ENCODE results near the gene RAD51B. TPM values are rescaled to one million over a fixed set of nuclear protein-coding genes. Genes with fewer than 3 reads are reported as not detected.

The RAD51B gene
- total RNA-seq, 1 experiment from 2014 or later = 20.0 TPM

DNA sequence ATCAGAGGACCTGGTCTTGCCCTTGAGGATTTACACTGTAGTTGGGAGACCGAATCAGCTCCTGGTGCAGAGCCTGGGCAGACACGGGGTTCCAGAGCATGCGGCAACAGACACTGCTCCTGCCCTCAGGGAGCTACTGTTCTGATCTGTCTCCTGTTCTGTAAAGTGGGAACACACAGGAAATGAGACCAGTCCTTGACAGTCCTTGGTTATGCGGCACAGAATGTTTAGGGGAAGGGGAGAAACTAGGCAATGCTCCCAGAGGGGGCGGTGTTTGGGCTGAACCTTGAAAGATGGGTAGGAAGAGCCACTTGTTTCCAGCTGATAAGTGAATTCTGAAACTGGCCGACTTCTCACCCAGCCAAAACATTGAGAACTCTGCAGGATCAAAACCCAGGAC, 840.9 kb downstream of the RAD51B start:
- no peaks in the 10 kb centered on the region for H3K27me3 ChIP-seq (ENCODE audit: insufficient read depth, low read length)
- BruUV-seq (replicated peaks) = no TSS peak
- H2AFZ ChIP-seq (ENCODE audit: low read depth, low read length, poor library complexity, severe bottlenecking) = no peak overlapping the region
- intact Hi-C loops (cut with micrococcal nuclease) = no loop called here
- H3K4me1 ChIP-seq (ENCODE audit: control insufficient read depth in 1 of 2, insufficient read depth in 2 of 2, low read length in 2 of 2) = peaks cover 26 to 38% of the 10 kb centered on the region in 2 experiments; a peak in 2 of 4 replicates
- no peak overlapping the region for H3K4me2 ChIP-seq (ENCODE audit: low read length)
- TF ChIP-seq SRF (IDR thresholded peaks at IDR 0.05; ENCODE audit: low read depth) (no peak), JUND (IDR thresholded peaks at IDR 0.05) (no peak), POLR2AphosphoS5 (IDR thresholded peaks at IDR 0.05; ENCODE audit: low read depth, low read length) (no peak), SIN3A (IDR thresholded peaks at IDR 0.05; ENCODE audit: low read depth) (no peak), CBX3 (IDR thresholded peaks at IDR 0.05; ENCODE audit: low read depth) (no peak), EZH2 (IDR thresholded peaks at IDR 0.05) (no peak), RAD21 (IDR thresholded peaks at IDR 0.05; ENCODE audit: low read depth) (no peak), EGR1 (IDR thresholded peaks at IDR 0.05; ENCODE audit: low read depth) (no peak), EZH2phosphoT487 (IDR thresholded peaks at IDR 0.05; ENCODE audit: borderline replicate concordance) (no peak), ZFX (IDR thresholded peaks at IDR 0.05) (no peak), CEBPB (IDR thresholded peaks at IDR 0.05; ENCODE audit: low read depth) (no peak), ZNF274 (IDR thresholded peaks at IDR 0.05; ENCODE audit: low read depth, low read length) (no peak), ELF1 (IDR thresholded peaks at IDR 0.05; ENCODE audit: borderline replicate concordance, low read depth) (no peak), POLR2A (IDR thresholded peaks at IDR 0.05; ENCODE audit: borderline replicate concordance, extremely low read depth, insufficient read depth, insufficient read length) (no peak)
- TF ChIP-seq, protein P1, sequence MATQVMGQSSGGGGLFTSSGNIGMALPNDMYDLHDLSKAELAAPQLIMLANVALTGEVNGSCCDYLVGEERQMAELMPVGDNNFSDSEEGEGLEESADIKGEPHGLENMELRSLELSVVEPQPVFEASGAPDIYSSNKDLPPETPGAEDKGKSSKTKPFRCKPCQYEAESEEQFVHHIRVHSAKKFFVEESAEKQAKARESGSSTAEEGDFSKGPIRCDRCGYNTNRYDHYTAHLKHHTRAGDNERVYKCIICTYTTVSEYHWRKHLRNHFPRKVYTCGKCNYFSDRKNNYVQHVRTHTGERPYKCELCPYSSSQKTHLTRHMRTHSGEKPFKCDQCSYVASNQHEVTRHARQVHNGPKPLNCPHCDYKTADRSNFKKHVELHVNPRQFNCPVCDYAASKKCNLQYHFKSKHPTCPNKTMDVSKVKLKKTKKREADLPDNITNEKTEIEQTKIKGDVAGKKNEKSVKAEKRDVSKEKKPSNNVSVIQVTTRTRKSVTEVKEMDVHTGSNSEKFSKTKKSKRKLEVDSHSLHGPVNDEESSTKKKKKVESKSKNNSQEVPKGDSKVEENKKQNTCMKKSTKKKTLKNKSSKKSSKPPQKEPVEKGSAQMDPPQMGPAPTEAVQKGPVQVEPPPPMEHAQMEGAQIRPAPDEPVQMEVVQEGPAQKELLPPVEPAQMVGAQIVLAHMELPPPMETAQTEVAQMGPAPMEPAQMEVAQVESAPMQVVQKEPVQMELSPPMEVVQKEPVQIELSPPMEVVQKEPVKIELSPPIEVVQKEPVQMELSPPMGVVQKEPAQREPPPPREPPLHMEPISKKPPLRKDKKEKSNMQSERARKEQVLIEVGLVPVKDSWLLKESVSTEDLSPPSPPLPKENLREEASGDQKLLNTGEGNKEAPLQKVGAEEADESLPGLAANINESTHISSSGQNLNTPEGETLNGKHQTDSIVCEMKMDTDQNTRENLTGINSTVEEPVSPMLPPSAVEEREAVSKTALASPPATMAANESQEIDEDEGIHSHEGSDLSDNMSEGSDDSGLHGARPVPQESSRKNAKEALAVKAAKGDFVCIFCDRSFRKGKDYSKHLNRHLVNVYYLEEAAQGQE (IDR thresholded peaks at IDR 0.05; ENCODE audit: low read depth) = no peak
- TF ChIP-seq, protein P2, sequence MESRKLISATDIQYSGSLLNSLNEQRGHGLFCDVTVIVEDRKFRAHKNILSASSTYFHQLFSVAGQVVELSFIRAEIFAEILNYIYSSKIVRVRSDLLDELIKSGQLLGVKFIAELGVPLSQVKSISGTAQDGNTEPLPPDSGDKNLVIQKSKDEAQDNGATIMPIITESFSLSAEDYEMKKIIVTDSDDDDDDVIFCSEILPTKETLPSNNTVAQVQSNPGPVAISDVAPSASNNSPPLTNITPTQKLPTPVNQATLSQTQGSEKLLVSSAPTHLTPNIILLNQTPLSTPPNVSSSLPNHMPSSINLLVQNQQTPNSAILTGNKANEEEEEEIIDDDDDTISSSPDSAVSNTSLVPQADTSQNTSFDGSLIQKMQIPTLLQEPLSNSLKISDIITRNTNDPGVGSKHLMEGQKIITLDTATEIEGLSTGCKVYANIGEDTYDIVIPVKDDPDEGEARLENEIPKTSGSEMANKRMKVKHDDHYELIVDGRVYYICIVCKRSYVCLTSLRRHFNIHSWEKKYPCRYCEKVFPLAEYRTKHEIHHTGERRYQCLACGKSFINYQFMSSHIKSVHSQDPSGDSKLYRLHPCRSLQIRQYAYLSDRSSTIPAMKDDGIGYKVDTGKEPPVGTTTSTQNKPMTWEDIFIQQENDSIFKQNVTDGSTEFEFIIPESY (IDR thresholded peaks at IDR 0.05; ENCODE audit: extremely low read depth, insufficient replicate concordance, low read length) = no peak
- TF ChIP-seq, protein P3, sequence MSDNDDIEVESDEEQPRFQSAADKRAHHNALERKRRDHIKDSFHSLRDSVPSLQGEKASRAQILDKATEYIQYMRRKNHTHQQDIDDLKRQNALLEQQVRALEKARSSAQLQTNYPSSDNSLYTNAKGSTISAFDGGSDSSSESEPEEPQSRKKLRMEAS (IDR thresholded peaks at IDR 0.05) = no peak
- RAD21 ChIA-PET (ENCODE audit: low non-redundant PET in 1 of 2, low total read pairs in 2 of 2, uncharacterized antibody in 2 of 2, unreplicated experiment in 2 of 2) = interaction anchor here in 1 of 2 experiments (0.6 kb wide), 1 partner anchor 132 kb away, joined by 3 read pairs; the partner anchor contains the start of gene ZFP36L1
- no peaks in the 10 kb centered on the region for H4K20me1 ChIP-seq (ENCODE audit: insufficient read depth)
- no peak overlapping the region for H3K27ac ChIP-seq (ENCODE audit: low read depth, low read length)
- no peak overlapping the region for H3K9ac ChIP-seq (ENCODE audit: low read length)
- no peaks in the 10 kb centered on the region for H3K9me2 ChIP-seq (ENCODE audit: insufficient read depth)
- no peaks in the 10 kb centered on the region for H3K9me3 ChIP-seq (ENCODE audit: control insufficient read depth in 1 of 2, insufficient read depth in 1 of 2, low read depth in 1 of 2, low read length in 2 of 2)
- POLR2A ChIA-PET = no interaction called here
- no peaks in the 10 kb centered on the region for H3K36me3 ChIP-seq (ENCODE audit: control insufficient read depth in 1 of 2, insufficient read depth in 2 of 2, low read length in 2 of 2)
- ATAC-seq (no peak), DNase-seq (ENCODE audit: low read depth, low spot score) (no peak)
- CTCF ChIA-PET = interaction anchor here (0.6 kb wide), 1 partner anchor 778 kb away, joined by 3 read pairs; no protein-coding TSS in a partner anchor
- H3K79me2 ChIP-seq (ENCODE audit: insufficient read depth, low read length) = no peaks in the 10 kb centered on the region
- H3K4me3 ChIP-seq (replicated peaks in 1 of 2; ENCODE audit: low read depth in 1 of 2, low read length in 2 of 2) = no peak overlapping the region

Data from HCT116 (cell line).